Measurements from ENCODE around the gene MTERF2.

Gene MTERF2

GRCh38 chr12:106950591-106950990 is 36.4 kb downstream of the MTERF2 start:
- Histone ChIP-seq H4K20me1 (ENCODE audit: control insufficient read depth, insufficient read depth, low read depth, low read length) (no peaks in the 10 kb centered on the region), H3K79me2 (ENCODE audit: control insufficient read depth, low read length) (no peaks in the 10 kb centered on the region), H3K9me3 (ENCODE audit: control insufficient read depth, insufficient read depth, low read length) (peaks cover 4% of the 10 kb centered on the region; the same call in 1 of the 2 replicates), H3F3A (ENCODE audit: control insufficient read depth, insufficient read depth) (peaks cover 9% of the 10 kb centered on the region), H3K4me3 (ENCODE audit: low read length) (no peak overlapping the region), H3K27me3 (ENCODE audit: control insufficient read depth, low read length) (no peaks in the 10 kb centered on the region; the same call in 1 of the 2 replicates), H3K36me3 (ENCODE audit: control insufficient read depth, low read length) (no peaks in the 10 kb centered on the region), H3K9me2 (replicated peaks; ENCODE audit: control insufficient read depth, low read length) (no peaks in the 10 kb centered on the region), H3K27ac (ENCODE audit: low read depth, low read length) (no peak overlapping the region), H3K4me2 (ENCODE audit: low read length) (no peak overlapping the region), H3K4me1 (ENCODE audit: control insufficient read depth, low read length) (peaks cover 13% of the 10 kb centered on the region)
- TF ChIP-seq CTCF (IDR thresholded peaks at IDR 0.05; ENCODE audit: low read depth, low read length, poor library complexity, severe bottlenecking) = no peak

GRCh38 chr12:106947461-106947860 is 39.5 kb downstream of the MTERF2 start:
- Histone ChIP-seq H3F3A (ENCODE audit: control insufficient read depth, insufficient read depth) (no peaks in the 10 kb centered on the region), H3K4me2 (ENCODE audit: low read length) (no peak overlapping the region), H3K4me3 (ENCODE audit: low read length) (no peak overlapping the region), H3K79me2 (ENCODE audit: control insufficient read depth, low read length) (no peaks in the 10 kb centered on the region), H3K9me3 (ENCODE audit: control insufficient read depth, insufficient read depth, low read length) (peaks cover 4% of the 10 kb centered on the region; the same call in 1 of the 2 replicates), H3K4me1 (ENCODE audit: control insufficient read depth, low read length) (no peaks in the 10 kb centered on the region), H3K27me3 (ENCODE audit: control insufficient read depth, low read length) (no peaks in the 10 kb centered on the region; the same call in 1 of the 2 replicates), H4K20me1 (ENCODE audit: control insufficient read depth, insufficient read depth, low read depth, low read length) (no peaks in the 10 kb centered on the region), H3K27ac (ENCODE audit: low read depth, low read length) (no peak overlapping the region), H3K9me2 (replicated peaks; ENCODE audit: control insufficient read depth, low read length) (no peaks in the 10 kb centered on the region), H3K36me3 (ENCODE audit: control insufficient read depth, low read length) (no peaks in the 10 kb centered on the region)
- TF ChIP-seq EZH2phosphoT487 (IDR thresholded peaks at IDR 0.05; ENCODE audit: borderline replicate concordance, low read length) = no peak
- TF ChIP-seq CTCF (IDR thresholded peaks at IDR 0.05; ENCODE audit: low read depth, low read length, poor library complexity, severe bottlenecking) = no peak

DNA sequence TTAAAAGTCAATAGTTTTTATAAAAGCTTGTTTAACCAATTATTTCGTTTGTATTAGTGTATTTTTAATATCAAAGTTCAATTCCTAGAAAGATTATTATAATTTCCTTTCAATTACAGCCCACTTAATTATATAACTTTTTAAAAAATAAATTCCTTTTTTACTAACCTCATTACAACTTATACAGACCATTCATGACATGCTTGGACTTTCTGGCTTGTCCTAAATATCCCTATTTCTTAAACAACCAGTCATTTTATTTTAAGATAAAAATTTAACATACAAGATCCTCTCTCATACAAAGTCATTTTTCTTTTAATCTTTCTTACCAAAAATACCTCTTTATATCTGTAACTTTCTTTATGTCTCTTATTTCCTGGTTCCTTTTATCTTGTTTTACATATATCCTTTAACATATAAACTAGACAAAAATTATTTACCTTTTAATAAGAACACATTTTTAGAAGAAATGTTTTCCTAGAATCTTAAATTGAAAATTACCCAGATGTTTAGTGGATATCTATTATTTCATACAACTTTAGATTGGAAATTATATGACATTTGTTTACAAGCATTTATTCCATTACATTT is 41.6 kb downstream of the MTERF2 start:
- Histone ChIP-seq H3K27me3 (ENCODE audit: control insufficient read depth, low read length) (no peaks in the 10 kb centered on the region), H3K4me1 (ENCODE audit: control insufficient read depth, low read length) (no peaks in the 10 kb centered on the region), H3K4me3 (ENCODE audit: low read length) (no peak overlapping the region), H3F3A (ENCODE audit: control insufficient read depth, insufficient read depth) (no peaks in the 10 kb centered on the region), H3K9me2 (replicated peaks; ENCODE audit: control insufficient read depth, low read length) (no peaks in the 10 kb centered on the region), H3K79me2 (ENCODE audit: control insufficient read depth, low read length) (no peaks in the 10 kb centered on the region), H3K9me3 (ENCODE audit: control insufficient read depth, insufficient read depth, low read length) (peaks cover 4% of the 10 kb centered on the region; the same call in 1 of the 2 replicates), H4K20me1 (ENCODE audit: control insufficient read depth, insufficient read depth, low read depth, low read length) (no peaks in the 10 kb centered on the region), H3K36me3 (ENCODE audit: control insufficient read depth, low read length) (no peaks in the 10 kb centered on the region), H3K27ac (ENCODE audit: low read depth, low read length) (no peak overlapping the region), H3K4me2 (ENCODE audit: low read length) (no peak overlapping the region)
- no peak for TF ChIP-seq EZH2phosphoT487 (IDR thresholded peaks at IDR 0.05; ENCODE audit: borderline replicate concordance, low read length)
- no peak for TF ChIP-seq CTCF (IDR thresholded peaks at IDR 0.05; ENCODE audit: low read depth, low read length, poor library complexity, severe bottlenecking)

Measured in DOHH2 (cell line).